Activated CD4-positive, alpha-beta T cell treated with anti-CD3 and anti-CD28 coated beads, Interleukin-2, Interleukin-4, amounts not matched to agents 100 ng/mL and 50 ng/mL, durations not matched to agents 16 hours and 8 hours (primary cell): Measurements from ENCODE around the gene GPN1.
"Not testable (repeated sequence)": the region's sequence is repeated elsewhere in the genome, so short reads cannot be mapped to it uniquely, and the experiment has no call there.

Source experiments
- DNase-seq: peaks from one replicate; pipeline ENCODE4 v3.0.0-alpha.2; 2020; ENCODE audit warnings: low spot score

Gene GPN1

DNA sequence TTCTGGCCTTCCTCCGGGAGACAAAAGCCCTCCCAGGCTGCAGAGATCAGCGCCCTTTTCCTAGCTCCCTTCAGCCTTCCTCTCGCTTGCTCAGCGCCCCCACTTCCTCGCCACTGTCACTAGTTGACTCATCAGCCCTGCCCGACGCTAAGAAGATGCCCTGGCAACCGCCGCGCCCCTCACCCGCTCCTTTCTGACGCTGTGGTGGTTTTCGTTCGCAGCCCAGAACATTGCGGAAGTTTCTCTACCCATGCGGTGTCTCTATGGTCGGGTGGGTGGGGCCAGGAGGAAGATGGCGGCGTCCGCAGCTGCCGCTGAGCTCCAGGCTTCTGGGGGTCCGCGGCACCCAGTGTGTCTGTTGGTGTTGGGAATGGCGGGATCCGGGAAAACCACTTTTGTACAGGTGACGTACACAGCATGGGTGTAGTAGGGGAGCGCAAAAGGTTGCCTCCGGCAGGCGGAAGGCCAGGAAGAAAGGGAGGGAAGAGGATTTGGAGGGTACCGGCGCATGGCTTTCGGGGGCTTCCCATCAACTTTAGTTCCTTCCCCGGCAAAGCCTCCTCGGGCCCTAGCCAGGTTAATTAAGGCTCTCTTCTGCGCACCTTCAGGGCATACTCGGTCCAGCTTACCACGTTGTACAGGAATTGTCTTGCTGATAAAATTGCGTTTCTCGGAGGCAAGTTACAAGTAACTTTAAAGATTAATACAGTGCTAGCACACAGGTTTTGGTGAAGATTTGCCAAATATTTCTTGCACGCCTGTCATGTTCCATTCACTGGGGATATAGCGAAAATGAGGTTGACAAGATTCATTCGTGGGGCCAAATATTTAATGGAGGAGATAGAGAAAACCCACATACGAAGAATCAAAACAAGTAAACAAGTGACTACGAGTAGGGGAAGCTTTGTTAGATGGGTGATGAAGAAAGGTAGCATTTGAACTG lies at the start of gene GPN1, which contains the start of gene CCDC121:
TSS of gene GPN1 (plus strand) at position 284 of the 943 bp plus-strand sequence. CDS start at position 293, 9 bp downstream.
TSS of gene CCDC121 (minus strand) at position 246 of the 943 bp plus-strand sequence. CDS start 1,213 bp downstream, outside the sequence.
- DNase-seq, result peak; percentile 97

DNA sequence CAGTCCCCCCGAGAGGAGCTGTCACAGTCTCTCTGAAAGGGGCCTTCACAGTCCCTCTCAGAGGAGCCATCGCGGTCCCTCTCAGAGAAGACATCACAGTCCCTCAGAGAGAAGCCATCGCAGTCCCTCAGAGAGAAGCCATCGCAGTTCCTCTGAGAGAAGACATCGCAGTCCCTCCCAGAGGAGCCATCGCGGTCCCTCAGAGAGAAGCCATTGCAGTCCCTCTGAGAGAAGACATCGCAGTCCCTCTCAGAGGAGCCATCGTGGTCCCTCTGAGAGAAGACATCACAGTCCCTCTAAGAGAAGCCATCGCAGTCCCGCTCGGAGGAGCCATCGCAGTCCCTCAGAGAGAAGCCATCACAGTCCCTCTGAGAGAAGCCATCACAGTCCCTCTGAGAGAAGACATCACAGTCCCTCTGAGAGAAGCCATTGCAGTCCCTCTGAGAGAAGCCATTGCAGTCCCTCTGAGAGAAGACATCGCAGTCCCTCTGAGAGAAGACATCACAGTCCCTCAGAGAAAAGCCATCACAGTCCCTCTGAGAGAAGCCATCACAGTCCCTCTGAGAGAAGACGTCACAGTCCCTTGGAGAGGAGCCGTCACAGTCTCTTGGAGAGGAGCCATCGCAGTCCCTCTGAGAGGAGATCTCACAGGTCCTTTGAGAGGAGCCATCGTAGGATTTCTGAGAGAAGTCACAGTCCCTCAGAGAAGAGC lies 47.3 kb upstream of the GPN1 start:
- no peak for DNase-seq

- DNase-seq, result no peak
These were observed 46.6 kb upstream of the GPN1 start for GRCh38 chr2:27582129-27582694.

DNA sequence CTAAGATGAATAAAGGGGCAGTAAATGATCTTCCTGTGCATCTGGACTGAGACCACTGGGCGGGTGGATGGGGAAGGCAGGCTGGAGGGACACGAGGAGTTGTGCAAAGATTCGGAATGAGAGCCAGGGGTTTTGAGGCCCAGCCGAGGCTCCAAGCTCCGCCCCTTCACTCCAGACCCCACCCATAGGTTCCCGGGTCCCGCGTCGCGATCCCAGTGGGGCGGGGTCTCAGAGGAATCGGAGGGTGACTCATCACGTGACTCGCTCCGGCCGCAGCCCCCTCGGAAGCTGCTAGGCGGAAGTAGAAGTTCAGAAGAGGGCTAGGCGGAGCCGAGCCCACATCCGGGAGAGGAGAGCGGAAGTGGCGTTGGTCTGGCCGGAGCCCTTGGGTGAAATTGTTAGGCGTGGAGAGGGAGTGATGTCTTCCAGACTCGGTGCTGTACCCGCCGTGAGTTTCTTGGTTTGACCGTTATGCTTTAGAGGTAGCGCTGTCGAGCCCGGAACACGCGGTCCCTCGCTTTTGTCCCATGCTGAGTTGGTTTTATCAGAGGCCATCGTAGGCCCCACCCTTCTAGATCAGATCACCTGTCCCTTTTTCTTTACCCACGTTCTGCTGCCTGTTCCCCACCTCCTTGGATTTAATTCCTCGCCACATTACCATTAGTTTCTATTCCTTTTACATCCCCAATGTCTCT lies 46.0 kb upstream of the GPN1 start, which contains the start of gene ZNF512:
TSS of gene ZNF512 (plus strand) at position 348 of the 695 bp plus-strand sequence. CDS start at position 419, 71 bp downstream.
- peak; percentile 88 for DNase-seq

- no peak for DNase-seq
These were observed 45.4 kb upstream of the GPN1 start for GRCh38 chr2:27583390-27583915.

GRCh38 chr2:27584597-27584996 lies 44.3 kb upstream of the GPN1 start:
- no peak for DNase-seq

- DNase-seq, result no peak
These were observed 41.8 kb upstream of the GPN1 start for GRCh38 chr2:27587025-27587424.

DNA sequence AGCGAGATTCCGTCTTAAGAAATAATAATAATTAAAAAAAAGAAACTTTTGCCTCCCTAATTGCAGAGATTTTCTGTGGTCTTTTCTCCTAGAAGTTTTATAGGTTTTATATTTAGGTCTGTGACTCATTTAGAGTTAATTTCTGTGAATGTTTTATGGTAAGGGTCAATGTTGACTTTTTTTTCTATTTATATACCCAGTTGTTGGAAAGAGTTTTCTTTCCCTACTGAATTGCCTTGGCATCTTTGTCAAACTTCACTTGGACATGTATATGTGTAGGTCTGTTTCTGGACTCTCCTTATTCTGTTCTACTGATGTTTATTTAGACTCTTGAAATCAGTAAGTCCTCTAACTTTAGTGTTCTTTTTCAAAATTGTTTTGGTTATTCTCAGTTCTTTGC lies 40.5 kb upstream of the GPN1 start:
- no peak for DNase-seq

GRCh38 chr2:27591745-27592144 lies 37.1 kb upstream of the GPN1 start:
- DNase-seq, result peak; percentile 17

DNA sequence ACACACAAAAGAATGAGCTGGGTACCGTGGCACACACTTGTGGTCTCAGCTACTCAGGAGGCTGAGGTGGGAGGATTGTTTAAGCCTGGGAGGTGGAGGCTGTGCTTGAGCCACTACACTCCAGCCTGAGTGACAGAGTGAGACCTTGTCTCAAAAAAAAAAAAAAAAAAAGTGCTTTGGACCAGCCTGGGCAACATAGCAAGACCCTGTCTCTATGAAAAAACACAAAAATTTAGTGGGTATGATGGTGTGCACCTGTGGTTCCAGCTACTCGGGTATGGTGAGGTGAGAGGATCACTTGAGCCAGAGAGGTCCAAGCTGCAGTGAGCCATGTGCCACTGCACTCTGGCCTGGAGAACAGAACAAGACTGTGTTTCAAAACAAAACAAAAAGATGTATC lies 35.6 kb upstream of the GPN1 start:
- no peak for DNase-seq

DNA sequence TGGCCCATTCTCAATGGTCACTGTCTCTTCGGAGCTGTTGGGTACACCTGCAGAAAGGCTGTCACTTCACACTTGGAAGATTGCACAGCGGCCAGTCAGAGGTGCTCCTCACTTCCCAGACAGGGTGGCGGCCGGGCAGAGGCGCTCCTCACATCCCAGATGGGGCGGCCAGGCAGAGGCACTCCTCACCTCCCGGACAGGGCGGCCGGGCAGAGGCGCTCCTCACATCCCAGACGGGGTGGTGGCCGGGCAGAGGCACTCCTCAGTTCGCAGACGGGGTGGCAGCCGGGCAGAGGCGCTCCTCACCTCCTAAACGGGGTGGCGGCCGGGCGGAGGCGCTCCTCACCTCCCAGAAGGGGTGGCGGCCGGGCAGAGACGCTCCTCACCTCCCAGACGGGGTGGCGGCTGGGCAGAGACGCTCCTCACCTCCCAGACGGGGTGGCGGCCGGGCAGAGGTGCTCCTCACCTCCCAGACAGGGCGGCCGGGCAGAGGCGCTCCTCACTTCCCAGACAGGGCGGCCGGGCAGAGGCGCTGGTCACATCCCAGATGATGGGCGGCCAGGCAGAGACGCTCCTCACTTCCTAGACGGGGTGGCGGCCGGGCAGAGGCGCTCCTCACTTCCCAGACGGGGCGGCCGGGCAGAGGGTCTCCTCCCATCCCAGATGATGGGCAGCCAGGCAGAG lies 34.7 kb upstream of the GPN1 start:
- DNase-seq, result not testable (repeated sequence)

GRCh38 chr2:27595412-27595811 lies 33.4 kb upstream of the GPN1 start:
- DNase-seq, result not testable (repeated sequence)

GRCh38 chr2:27596627-27597026 lies 32.2 kb upstream of the GPN1 start:
- DNase-seq, result no peak

DNA sequence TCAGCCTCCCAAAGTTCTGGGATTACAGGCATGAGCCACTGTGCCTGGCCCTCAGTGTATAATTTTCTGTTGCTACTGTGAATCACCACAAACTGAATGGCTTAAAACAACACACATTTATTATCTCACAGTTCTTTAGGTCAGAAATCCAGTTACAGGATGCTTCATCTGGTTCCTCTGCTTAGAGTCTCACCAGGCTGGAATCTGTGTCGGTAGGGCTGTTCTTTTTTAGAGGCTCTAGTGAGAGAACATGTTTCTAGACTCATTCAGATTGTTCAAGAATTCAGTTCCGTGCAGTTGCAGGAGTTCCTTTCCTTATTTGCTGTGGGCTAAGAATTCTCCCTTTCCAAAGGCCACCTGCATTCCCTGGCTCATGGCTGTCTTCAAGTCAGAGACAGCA lies 22.2 kb upstream of the GPN1 start:
- DNase-seq, result no peak

- DNase-seq, result no peak
These were observed 14.9 kb upstream of the GPN1 start for GRCh38 chr2:27613985-27614384.

DNA sequence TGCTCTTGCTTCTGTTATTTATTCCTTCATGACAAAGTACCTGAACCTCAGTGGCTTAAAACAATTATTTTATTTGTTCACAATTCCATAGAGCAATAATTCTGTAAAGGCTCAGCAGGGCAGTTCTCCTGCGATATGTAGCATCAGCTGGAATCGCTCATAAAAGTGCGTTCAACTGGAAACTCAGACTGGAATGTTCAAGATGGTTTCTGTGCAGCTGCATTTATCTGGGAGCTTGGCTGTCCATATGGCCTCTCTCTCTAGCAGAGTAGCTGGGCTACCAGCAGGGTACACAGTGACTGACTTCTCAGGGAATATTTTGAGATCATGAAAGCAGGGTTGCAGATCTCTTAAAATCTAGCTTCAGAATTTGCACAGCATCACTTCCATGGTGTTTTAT lies 13.5 kb upstream of the GPN1 start:
- no peak for DNase-seq

DNA sequence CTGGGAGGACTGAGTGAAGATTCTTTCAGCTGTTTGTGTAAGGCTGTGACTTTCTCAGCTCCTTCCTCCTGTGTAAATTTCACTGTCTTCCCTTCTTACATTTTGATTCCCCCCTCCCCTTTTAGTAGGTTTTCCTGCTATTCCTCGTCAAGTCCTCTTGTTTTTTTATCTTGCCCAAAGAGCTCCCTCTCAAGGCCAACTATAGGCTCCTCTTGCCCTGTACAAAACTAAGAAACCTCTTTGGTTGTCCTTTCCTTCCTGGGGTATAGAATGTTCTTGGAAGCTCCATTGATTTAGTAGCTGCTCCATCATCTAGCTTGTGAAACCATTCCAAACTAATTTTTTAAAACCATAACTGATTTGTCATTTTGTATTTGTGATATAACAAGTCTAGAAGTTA lies 7.3 kb upstream of the GPN1 start:
- no peak for DNase-seq

DNA sequence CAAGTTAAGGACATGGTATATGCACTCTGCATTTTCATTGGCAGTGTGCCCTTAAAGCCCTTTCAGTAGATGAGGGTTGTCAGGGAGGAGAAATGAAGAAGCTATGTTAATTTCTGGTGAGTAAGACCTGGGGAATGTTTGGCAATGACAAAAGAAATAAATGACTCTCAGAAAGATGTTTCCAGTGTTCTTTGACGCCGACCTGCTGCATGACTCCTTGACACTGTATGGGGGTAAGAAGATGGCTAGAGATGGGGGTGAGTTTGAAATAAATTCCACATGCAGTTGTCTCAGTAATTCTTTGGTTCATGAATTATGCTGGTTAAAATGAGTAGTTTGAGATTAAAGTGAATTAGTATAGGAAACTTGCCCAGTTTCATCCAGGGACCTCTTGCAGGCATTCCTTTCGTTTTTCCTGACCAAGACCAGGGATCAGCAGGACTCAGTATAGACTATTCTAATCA lies 5.9 kb upstream of the GPN1 start:
- no peak for DNase-seq

DNA sequence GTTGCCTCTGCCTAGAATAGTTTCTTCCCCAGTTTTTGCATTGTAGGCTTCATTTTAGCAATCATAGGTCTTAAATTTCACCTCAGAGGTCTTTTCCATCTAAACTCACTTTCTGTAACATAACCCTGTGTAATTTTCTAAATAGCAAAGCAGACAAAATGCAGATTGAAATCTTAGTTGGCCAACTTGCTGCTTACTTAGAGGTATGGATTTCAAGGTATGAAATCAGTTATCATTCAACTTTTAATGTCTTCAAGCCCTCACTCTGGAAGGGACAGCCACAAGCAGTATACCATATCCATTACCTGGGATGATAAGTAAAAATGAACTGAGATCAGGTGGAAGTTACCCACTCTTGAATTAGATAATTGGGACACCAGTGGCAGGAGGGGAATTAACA lies 3.9 kb upstream of the GPN1 start:
- DNase-seq, result no peak

DNA sequence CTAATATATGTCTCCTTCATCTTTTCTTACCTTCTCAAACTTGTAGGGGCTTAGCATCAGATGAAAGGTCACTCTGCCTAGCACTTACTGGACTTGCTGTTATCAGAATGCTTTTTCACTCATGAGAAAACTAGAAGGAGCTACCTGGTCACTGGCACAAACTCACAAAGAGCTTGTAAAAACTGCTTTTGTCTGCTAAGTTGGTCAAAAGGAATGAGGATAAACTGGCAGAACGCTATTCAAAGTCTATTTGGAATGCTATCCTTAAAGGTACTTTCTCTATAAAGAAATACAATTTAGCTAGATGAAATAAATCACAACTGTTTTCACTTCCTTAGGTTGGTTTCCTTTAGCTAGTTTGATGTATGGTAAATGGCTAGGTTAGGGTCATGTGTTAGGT lies 2.5 kb upstream of the GPN1 start:
- DNase-seq, result not testable (repeated sequence)

DNA sequence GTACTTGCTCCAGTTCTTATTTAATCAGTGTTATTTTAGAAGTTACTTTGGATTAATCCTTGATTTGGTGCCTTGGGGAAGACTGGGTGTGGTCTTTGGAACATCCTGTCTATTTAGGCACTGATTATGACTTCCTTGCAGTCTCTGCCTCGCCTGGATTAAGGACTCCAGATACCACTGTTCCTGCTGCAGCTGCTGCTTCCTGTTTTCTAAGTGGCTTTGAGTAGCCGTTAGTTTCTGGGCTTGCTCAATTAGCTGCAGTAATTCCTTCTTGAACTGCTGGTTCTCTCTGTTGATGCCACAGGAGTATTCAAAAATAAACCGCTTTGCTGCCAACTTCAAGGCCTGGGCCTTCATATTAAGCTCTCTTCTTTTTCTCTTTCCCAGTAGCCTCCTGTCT lies 1.9 kb upstream of the GPN1 start:
- not testable (repeated sequence) for DNase-seq
